DLD1 (cell line): Measurements from ENCODE around the gene SLCO3A1.

Source experiments
- in situ Hi-C: cut with HindIII; loops from 2 replicates; pipeline ENCODE4 v1.10.0; 2017; ENCODE audit warnings: low sequenced_read_pairs

Gene SLCO3A1

GRCh38 chr15:91992945-91993344, 139.4 kb downstream of the SLCO3A1 start:
- in situ Hi-C loops = no loop called here

GRCh38 chr15:91995146-91995545, 141.6 kb downstream of the SLCO3A1 start:
- in situ Hi-C loops = no loop called here

GRCh38 chr15:91997163-91997562, 143.7 kb downstream of the SLCO3A1 start:
- in situ Hi-C loops = no loop called here

- in situ Hi-C loops = no loop called here
Observed at GRCh38 chr15:92000709-92001108, 147.2 kb downstream of the SLCO3A1 start.

- in situ Hi-C loops = no loop called here
Observed at GRCh38 chr15:92001307-92001706, 147.8 kb downstream of the SLCO3A1 start.

GRCh38 chr15:92002666-92003065, 149.2 kb downstream of the SLCO3A1 start:
- in situ Hi-C loops = no loop called here

- in situ Hi-C loops = no loop called here
Observed at GRCh38 chr15:92003515-92004067, 150.1 kb downstream of the SLCO3A1 start.

GRCh38 chr15:92005154-92005553, 151.6 kb downstream of the SLCO3A1 start:
- in situ Hi-C loops = no loop called here

- in situ Hi-C loops = no loop called here
Observed at GRCh38 chr15:92006186-92007028, 152.9 kb downstream of the SLCO3A1 start.

GRCh38 chr15:92009162-92009561, 155.7 kb downstream of the SLCO3A1 start:
- in situ Hi-C loops = no loop called here

GRCh38 chr15:92011611-92012367, 158.3 kb downstream of the SLCO3A1 start:
- in situ Hi-C loops = no loop called here

GRCh38 chr15:92012368-92012629, 158.8 kb downstream of the SLCO3A1 start:
- in situ Hi-C loops = no loop called here

GRCh38 chr15:92012881-92013280, 159.4 kb downstream of the SLCO3A1 start:
- in situ Hi-C loops = no loop called here

- in situ Hi-C loops = no loop called here
Observed at GRCh38 chr15:92014281-92015030, 160.9 kb downstream of the SLCO3A1 start.

GRCh38 chr15:92017882-92018534, 164.5 kb downstream of the SLCO3A1 start:
- in situ Hi-C loops = no loop called here

GRCh38 chr15:92018535-92019239, 165.2 kb downstream of the SLCO3A1 start:
- in situ Hi-C loops = no loop called here

GRCh38 chr15:92019706-92020105, 166.2 kb downstream of the SLCO3A1 start:
- in situ Hi-C loops = no loop called here

- in situ Hi-C loops = no loop called here
Observed at GRCh38 chr15:92020207-92020606, 166.7 kb downstream of the SLCO3A1 start.

- in situ Hi-C loops = no loop called here
Observed at GRCh38 chr15:92020804-92021203, 167.3 kb downstream of the SLCO3A1 start.

GRCh38 chr15:92021792-92022191, 168.3 kb downstream of the SLCO3A1 start:
- in situ Hi-C loops = no loop called here
